Esophagus squamous epithelium (tissue), 5 donors: ENCODE data around the gene S100PBP. TPM values are rescaled to one million over a fixed set of nuclear protein-coding genes. Genes with fewer than 3 reads are reported as not detected.

Source experiments
- DNase-seq: peaks from one replicate; lab custom pipeline; 2025; lab: John Stamatoyannopoulos, UW
- H3K27ac ChIP-seq, 4 donors: fragments of 200-600 bp; sonication (generic); one replicate each; pipeline ENCODE4 v1.5.1; 2016 to 2019; ENCODE audit warnings: mild to moderate bottlenecking in 1 of 4
- H3K27me3 ChIP-seq, 4 donors: fragments of 200-600 bp; sonication (generic); 1 replicate in 3 of 4; 2 replicates in 1 of 4; pipeline versions ENCODE4 v1.5.1 to v1.6.0; 2017 to 2021; ENCODE audit warnings: antibody characterized with exemption in 1 of 4
- H3K36me3 ChIP-seq, 3 donors: fragments of 200-600 bp; sonication (generic); one replicate each; pipeline ENCODE4 v1.5.1; 2016 to 2019
- H3K4me1 ChIP-seq, 3 donors: fragments of 200-600 bp; sonication (generic); one replicate each; pipeline ENCODE4 v1.5.1; 2017 to 2019
- H3K4me3 ChIP-seq, 4 donors: fragments of 200-600 bp; sonication (generic); 1 replicate in 3 of 4; 2 replicates in 1 of 4; pipeline ENCODE4 v1.5.1; 2016 to 2019; ENCODE audit warnings: mild to moderate bottlenecking in 2 of 4, moderate library complexity in 1 of 4
- H3K9me3 ChIP-seq, 3 donors: fragments of 200-600 bp; sonication (generic); one replicate each; pipeline ENCODE4 v1.5.1; 2016 to 2019
- CTCF ChIP-seq, 6 experiments: fragments of 450-650 bp in 4 of 6; fragments of 200-600 bp in 2 of 6; sonication (generic) in 2 of 6; IDR thresholded peaks; one replicate each; pipeline ENCODE4 v1.5.1; 2016 to 2019; ENCODE audit warnings: antibody characterized with exemption in 6 of 6, mild to moderate bottlenecking in 4 of 6, moderate library complexity in 4 of 6
- POLR2A ChIP-seq, 4 donors: fragments of 450-650 bp; IDR thresholded peaks; one replicate each; pipeline ENCODE4 v1.6.1; 2017; ENCODE audit warnings: antibody characterized with exemption in 4 of 4, mild to moderate bottlenecking in 4 of 4, moderate library complexity in 3 of 4
- WGBS, 2 donors: methylation state at CpG; one replicate each; pipeline ENCODE4 v1.1.5; 2018; 5-methylcytosine and 5-hydroxymethylcytosine counted together
- intact Hi-C: fragments of 100-400 bp; cut with DNase I; formaldehyde crosslinking; loops from one replicate; pipeline ENCODE4 v1.15.0; 2022
- total RNA-seq, 4 donors: library from RNA; depleted of rRNA; stranded (reverse); fragments of >200 nt; gene quantifications; one replicate each; pipeline ENCODE4 v1.1.0, GENCODE V29; 2016
- donor health status: DM: yes; HTN: yes; CAD: no.

S100PBP gene
- total RNA-seq, 4 donors from 2014 or later, result 6.5 to 20.0 (median 11.9) TPM

GRCh38 chr1:32891630-32892029 is 74.2 kb downstream of the S100PBP start:
- intact Hi-C loops, result no loop called here
- DNase-seq, result no peak
- 85 to 90% methylated on average over 3 of the region's 3 CpGs for WGBS, 2 donors
- peaks cover 10 to 23% (median 13%) of the 10 kb centered on the region in 3 donors for H3K4me1 ChIP-seq
- H3K36me3 ChIP-seq, result peaks cover 0 to 21% (median 0%) of the 10 kb centered on the region in 3 donors
- H3K4me3 ChIP-seq, result no peak overlapping the region
- peaks cover 0 to 79% (median 6%) of the 10 kb centered on the region in 4 donors for H3K27me3 ChIP-seq
- H3K27ac ChIP-seq, result no peak overlapping the region
- TF ChIP-seq CTCF (IDR thresholded peaks at IDR 0.05) (no peak), POLR2A (IDR thresholded peaks at IDR 0.05) (no peak)
- H3K9me3 ChIP-seq, result no peaks in the 10 kb centered on the region

- H3K9me3 ChIP-seq, result no peaks in the 10 kb centered on the region
- peaks cover 10 to 19% (median 13%) of the 10 kb centered on the region in 3 donors for H3K4me1 ChIP-seq
- H3K36me3 ChIP-seq, result peaks cover 0 to 21% (median 0%) of the 10 kb centered on the region in 3 donors
- TF ChIP-seq CTCF (IDR thresholded peaks at IDR 0.05) (peak in 5 of 6 experiments; percentile 4 to 60 (median 42)), POLR2A (IDR thresholded peaks at IDR 0.05) (no peak)
- H3K4me3 ChIP-seq, result peak overlapping the region; percentile 27 to 70 (median 44)
- no peak for DNase-seq
- H3K27ac ChIP-seq, result no peak overlapping the region
- intact Hi-C loops, result no loop called here
- peaks cover 0 to 70% (median 2%) of the 10 kb centered on the region in 4 donors for H3K27me3 ChIP-seq
- WGBS, 2 donors, result 45 to 47% methylated on average over 21 of the region's 49 CpGs
Observed at GRCh38 chr1:32892368-32893197, 75.1 kb downstream of the S100PBP start.

GRCh38 chr1:32893198-32894018 is 76.0 kb downstream of the S100PBP start:
- Histone ChIP-seq H3K9me3 (no peaks in the 10 kb centered on the region), H3K27ac (peak overlapping the region in 1 of 4 donors; percentile 34), H3K36me3 (peaks cover 0 to 21% (median 0%) of the 10 kb centered on the region in 3 donors), H3K27me3 (peaks cover 0 to 62% (median 2%) of the 10 kb centered on the region in 4 donors), H3K4me3 (peak overlapping the region; percentile 27 to 70 (median 44)), H3K4me1 (peaks cover 10 to 19% (median 13%) of the 10 kb centered on the region in 3 donors)
- 10% methylated on average over 2 of the region's 58 CpGs; no CpG with 5 or more reads in 1 of the 2 donors for WGBS, 2 donors
- no peak for DNase-seq
- intact Hi-C loops, result no loop called here
- TF ChIP-seq CTCF (IDR thresholded peaks at IDR 0.05) (peak in 2 of 6 experiments; percentile 2 to 9), POLR2A (IDR thresholded peaks at IDR 0.05) (no peak)

- Histone ChIP-seq H3K27ac (no peak overlapping the region), H3K9me3 (no peaks in the 10 kb centered on the region), H3K27me3 (peaks cover 0 to 55% (median 2%) of the 10 kb centered on the region in 4 donors), H3K4me3 (peak overlapping the region in 2 of 4 donors; percentile 39 to 70), H3K4me1 (peaks cover 10 to 19% (median 13%) of the 10 kb centered on the region in 3 donors), H3K36me3 (peaks cover 0 to 21% (median 0%) of the 10 kb centered on the region in 3 donors)
- no peak for DNase-seq
- intact Hi-C loops, result no loop called here
- TF ChIP-seq CTCF (IDR thresholded peaks at IDR 0.05), result no peak
- TF ChIP-seq POLR2A (IDR thresholded peaks at IDR 0.05), result no peak
- WGBS, 2 donors, result 64 to 87% methylated on average over 4 to 5 of the region's 8 CpGs
Observed at GRCh38 chr1:32894019-32894600, 76.7 kb downstream of the S100PBP start.
